Ishikawa (cell line): ENCODE data around the gene SLC35G6.

ENCODE experiments used
- CEBPB ChIP-seq: IDR thresholded peaks from 2 replicates; pipeline ENCODE4 v1.6.1; 2012
- CREB1 ChIP-seq: IDR thresholded peaks from 2 replicates; pipeline ENCODE4 v1.6.1; 2012; ENCODE audit warnings: low read depth
- EGR1 ChIP-seq: IDR thresholded peaks from 2 replicates; pipeline ENCODE4 v1.6.1; 2012
- EP300 ChIP-seq: IDR thresholded peaks from 2 replicates; pipeline ENCODE4 v1.6.1; 2012; ENCODE audit warnings: borderline replicate concordance
- FOXM1 ChIP-seq: IDR thresholded peaks from 2 replicates; pipeline ENCODE4 v1.6.1; 2012; ENCODE audit warnings: low read depth, borderline replicate concordance
- NFIC ChIP-seq: IDR thresholded peaks from 2 replicates; pipeline ENCODE4 v1.6.1; 2012
- RAD21 ChIP-seq: IDR thresholded peaks from 2 replicates; pipeline ENCODE4 v1.6.1; 2012; ENCODE audit warnings: low read depth
- REST ChIP-seq: IDR thresholded peaks from 2 replicates; pipeline ENCODE4 v1.6.1; 2012; ENCODE audit warnings: low read depth, mild to moderate bottlenecking
- TAF1 ChIP-seq: IDR thresholded peaks from 2 replicates; pipeline ENCODE4 v1.6.1; 2012; ENCODE audit warnings: low read depth, mild to moderate bottlenecking
- TCF12 ChIP-seq: IDR thresholded peaks from 2 replicates; pipeline ENCODE4 v1.6.1; 2012; ENCODE audit warnings: low read depth
- TEAD4 ChIP-seq: IDR thresholded peaks from 2 replicates; pipeline ENCODE4 v1.6.1; 2012
- USF1 ChIP-seq: IDR thresholded peaks from 2 replicates; pipeline ENCODE4 v1.6.1; 2012
- YY1 ChIP-seq: IDR thresholded peaks from 2 replicates; pipeline ENCODE4 v1.6.1; 2012; ENCODE audit warnings: low read depth
- ZBTB7A ChIP-seq: IDR thresholded peaks from 2 replicates; pipeline ENCODE4 v1.6.1; 2012; ENCODE audit warnings: low read depth
- TF ChIP-seq, protein P1 (sequence below): IDR thresholded peaks from 2 replicates; pipeline ENCODE4 v1.6.1; 2012

SLC35G6 gene

GRCh38 chr17:7493941-7494340, 12.7 kb downstream of the SLC35G6 start:
- TF ChIP-seq ZBTB7A, result no peak

DNA sequence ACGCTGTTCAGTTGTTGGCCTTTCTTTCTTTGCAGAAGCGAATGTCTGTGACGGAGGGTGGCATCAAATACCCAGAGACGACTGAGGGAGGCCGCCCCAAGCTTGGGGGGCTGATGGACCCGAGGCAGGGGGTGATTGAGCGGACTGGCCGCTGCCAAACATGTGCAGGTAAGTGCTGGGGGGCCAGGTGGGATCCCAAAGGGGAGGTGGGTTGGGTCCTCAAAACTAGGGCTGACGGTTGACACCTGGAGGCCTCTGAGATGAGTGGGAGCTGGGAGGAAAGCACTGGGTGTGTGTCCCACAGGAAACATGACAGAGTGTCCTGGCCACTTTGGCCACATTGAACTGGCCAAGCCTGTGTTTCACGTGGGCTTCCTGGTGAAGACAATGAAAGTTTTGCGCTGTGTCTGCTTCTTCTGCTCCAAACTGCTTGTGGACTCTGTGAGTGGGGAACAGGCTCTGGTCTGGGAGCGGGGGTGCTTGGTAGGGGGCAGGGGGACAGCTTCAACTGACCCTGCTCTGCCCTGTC, 14.7 kb downstream of the SLC35G6 start:
- no peak for TF ChIP-seq ZBTB7A
- no peak for TF ChIP-seq RAD21
- TF ChIP-seq REST, result no peak
- TF ChIP-seq, protein P1, sequence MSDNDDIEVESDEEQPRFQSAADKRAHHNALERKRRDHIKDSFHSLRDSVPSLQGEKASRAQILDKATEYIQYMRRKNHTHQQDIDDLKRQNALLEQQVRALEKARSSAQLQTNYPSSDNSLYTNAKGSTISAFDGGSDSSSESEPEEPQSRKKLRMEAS, result no peak
- no peak for TF ChIP-seq USF1
- TF ChIP-seq TEAD4, result no peak
- TF ChIP-seq EGR1, result no peak
- no peak for TF ChIP-seq CEBPB
- no peak for TF ChIP-seq CREB1
- TF ChIP-seq NFIC, result no peak
- no peak for TF ChIP-seq FOXM1
- TF ChIP-seq TAF1, result no peak
- no peak for TF ChIP-seq EP300
- TF ChIP-seq TCF12, result no peak
- TF ChIP-seq YY1, result no peak

GRCh38 chr17:7496470-7497183, 15.4 kb downstream of the SLC35G6 start:
- TF ChIP-seq TAF1 (no peak), REST (no peak), TEAD4 (no peak), CREB1 (no peak), ZBTB7A (no peak), USF1 (no peak), CEBPB (no peak), YY1 (no peak), TCF12 (no peak), EP300 (no peak)
- TF ChIP-seq, protein P1, result no peak

GRCh38 chr17:7497228-7497627, 16.0 kb downstream of the SLC35G6 start:
- TF ChIP-seq FOXM1 (no peak), CREB1 (no peak), RAD21 (no peak), EP300 (no peak), CEBPB (no peak)

GRCh38 chr17:7497636-7498035, 16.4 kb downstream of the SLC35G6 start:
- TF ChIP-seq USF1, result no peak
- no peak for TF ChIP-seq CREB1
- no peak for TF ChIP-seq NFIC
- no peak for TF ChIP-seq EP300
- TF ChIP-seq RAD21, result no peak
- no peak for TF ChIP-seq TEAD4
- TF ChIP-seq, protein P1, result no peak
- TF ChIP-seq FOXM1, result no peak
- TF ChIP-seq TAF1, result no peak
- TF ChIP-seq TCF12, result no peak
- no peak for TF ChIP-seq EGR1
- no peak for TF ChIP-seq YY1
- no peak for TF ChIP-seq CEBPB
- TF ChIP-seq REST, result no peak
- TF ChIP-seq ZBTB7A, result no peak
